RWPE2 (cell line): ENCODE data around the gene RAB21.

Experiments used
- ATAC-seq: fragments of 200-7000 bp; cut with Tn5 transposase; 3 replicates; pipeline ENCODE4 v1.9.1; 2021; ENCODE audit warnings: low read depth
- DNase-seq: peaks from one replicate; pipeline ENCODE4 v3.0.0-alpha.2; 2020; ENCODE audit warnings: low spot score
- H3K27ac ChIP-seq: fragments of 450-650 bp; 2 replicates; pipeline ENCODE4 v1.5.1; 2017; ENCODE audit warnings: mild to moderate bottlenecking; ENCODE audit not compliant: poor library complexity, severe bottlenecking
- H3K27me3 ChIP-seq: fragments of 250-450 bp; sonication (Bioruptor Pico); 2 replicates; pipeline ENCODE4 v1.5.1; 2021; ENCODE audit warnings: mild to moderate bottlenecking, moderate library complexity; ENCODE audit not compliant: insufficient read depth, poor library complexity, severe bottlenecking
- H3K36me3 ChIP-seq: fragments of 250-450 bp; sonication (Bioruptor Pico); 2 replicates; pipeline ENCODE4 v1.5.1; 2020; ENCODE audit warnings: low read depth, mild to moderate bottlenecking, moderate library complexity
- H3K4me1 ChIP-seq: fragments of 250-450 bp; sonication (Bioruptor Pico); 2 replicates; pipeline ENCODE4 v1.5.1; 2021; ENCODE audit warnings: mild to moderate bottlenecking, moderate library complexity; ENCODE audit not compliant: insufficient read depth, poor library complexity, severe bottlenecking
- H3K4me3 ChIP-seq: fragments of 250-450 bp; sonication (Bioruptor Pico); 2 replicates; pipeline ENCODE4 v1.5.1; 2021; ENCODE audit warnings: mild to moderate bottlenecking, moderate library complexity; ENCODE audit not compliant: severe bottlenecking
- H3K9me3 ChIP-seq: fragments of 250-450 bp; sonication (Bioruptor Pico); 2 replicates; pipeline ENCODE4 v1.5.1; 2021; ENCODE audit warnings: mild to moderate bottlenecking, moderate library complexity; ENCODE audit not compliant: severe bottlenecking
- TF ChIP-seq, protein P1 (sequence below): fragments of 450-650 bp; IDR thresholded peaks from one replicate; pipeline ENCODE4 v1.5.1; 2017; ENCODE audit warnings: mild to moderate bottlenecking, moderate library complexity; ENCODE audit not compliant: poor library complexity, severe bottlenecking

Gene RAB21

DNA sequence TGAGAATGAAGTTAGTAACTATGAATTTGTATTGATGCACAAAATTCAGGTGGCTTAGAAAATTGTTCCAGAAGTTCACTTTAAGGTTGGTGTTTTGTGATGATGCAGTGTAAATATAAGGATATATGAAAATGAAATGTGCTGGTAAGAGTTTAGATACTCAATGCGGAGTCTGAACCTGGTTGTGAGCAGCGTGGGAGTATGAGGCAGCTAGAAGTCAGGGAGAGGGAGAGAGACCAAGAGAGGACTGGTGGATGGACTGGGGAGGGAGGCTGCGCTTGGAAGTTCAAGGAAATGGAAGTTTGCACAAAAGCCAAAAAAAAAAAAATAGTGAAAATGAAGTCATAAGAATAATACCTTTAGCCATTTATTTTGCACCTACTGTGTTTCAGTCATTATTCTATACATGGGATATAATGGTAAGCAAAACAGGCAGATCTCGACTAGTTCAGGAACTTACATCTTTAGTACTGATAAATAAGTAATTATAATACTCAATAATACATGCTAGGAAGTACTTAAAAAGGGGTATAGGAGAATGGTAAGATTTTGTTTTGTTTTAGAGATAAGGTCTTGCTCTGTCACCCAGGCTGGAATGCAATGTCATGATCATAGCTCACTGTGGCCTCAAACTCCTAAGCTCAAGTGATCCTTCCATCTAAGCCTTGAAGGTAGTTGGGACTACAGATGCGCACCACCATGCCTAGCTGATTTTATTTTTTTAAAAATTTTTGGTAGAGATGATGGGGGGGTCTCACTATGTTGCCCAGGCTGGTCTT is 10.0 kb upstream of the RAB21 start:
- TF ChIP-seq, protein P1, sequence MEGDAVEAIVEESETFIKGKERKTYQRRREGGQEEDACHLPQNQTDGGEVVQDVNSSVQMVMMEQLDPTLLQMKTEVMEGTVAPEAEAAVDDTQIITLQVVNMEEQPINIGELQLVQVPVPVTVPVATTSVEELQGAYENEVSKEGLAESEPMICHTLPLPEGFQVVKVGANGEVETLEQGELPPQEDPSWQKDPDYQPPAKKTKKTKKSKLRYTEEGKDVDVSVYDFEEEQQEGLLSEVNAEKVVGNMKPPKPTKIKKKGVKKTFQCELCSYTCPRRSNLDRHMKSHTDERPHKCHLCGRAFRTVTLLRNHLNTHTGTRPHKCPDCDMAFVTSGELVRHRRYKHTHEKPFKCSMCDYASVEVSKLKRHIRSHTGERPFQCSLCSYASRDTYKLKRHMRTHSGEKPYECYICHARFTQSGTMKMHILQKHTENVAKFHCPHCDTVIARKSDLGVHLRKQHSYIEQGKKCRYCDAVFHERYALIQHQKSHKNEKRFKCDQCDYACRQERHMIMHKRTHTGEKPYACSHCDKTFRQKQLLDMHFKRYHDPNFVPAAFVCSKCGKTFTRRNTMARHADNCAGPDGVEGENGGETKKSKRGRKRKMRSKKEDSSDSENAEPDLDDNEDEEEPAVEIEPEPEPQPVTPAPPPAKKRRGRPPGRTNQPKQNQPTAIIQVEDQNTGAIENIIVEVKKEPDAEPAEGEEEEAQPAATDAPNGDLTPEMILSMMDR: no peak
- Histone ChIP-seq H3K4me3 (no peak overlapping the region), H3K36me3 (no peaks in the 10 kb centered on the region), H3K9me3 (no peaks in the 10 kb centered on the region), H3K27ac (no peak overlapping the region), H3K27me3 (no peaks in the 10 kb centered on the region), H3K4me1 (no peaks in the 10 kb centered on the region)
- no peak for ATAC-seq
- no peak for DNase-seq

DNA sequence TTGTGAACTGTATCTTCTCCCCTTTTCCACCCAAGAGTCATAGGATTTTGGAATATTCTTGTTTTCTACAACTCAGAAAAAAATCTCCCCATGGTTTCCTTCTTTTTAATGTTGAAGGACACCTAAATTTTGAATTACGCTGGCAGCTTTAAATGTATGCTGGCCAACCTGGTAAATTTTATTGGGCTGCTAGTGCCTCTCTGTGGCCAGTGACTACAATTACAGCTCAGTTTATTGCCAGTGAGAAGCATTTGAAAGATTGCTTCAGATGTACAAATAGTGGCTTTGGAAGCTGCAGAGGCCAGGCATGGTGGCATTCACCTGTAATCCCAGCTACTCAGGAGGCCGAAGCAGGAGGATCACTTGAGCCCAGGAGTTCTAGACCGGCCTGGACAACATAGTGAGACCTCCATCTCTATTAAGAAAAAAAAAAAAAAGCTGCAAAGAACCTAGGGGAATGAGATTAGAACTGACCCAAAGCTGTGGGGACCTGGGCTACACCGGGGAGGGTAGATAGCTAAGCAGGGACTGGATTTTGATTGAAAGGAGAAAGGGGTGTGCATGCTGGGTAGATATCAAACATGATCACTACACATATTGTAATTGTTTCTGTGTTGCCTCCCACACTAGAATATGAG is 7.6 kb upstream of the RAB21 start:
- DNase-seq: no peak

DNA sequence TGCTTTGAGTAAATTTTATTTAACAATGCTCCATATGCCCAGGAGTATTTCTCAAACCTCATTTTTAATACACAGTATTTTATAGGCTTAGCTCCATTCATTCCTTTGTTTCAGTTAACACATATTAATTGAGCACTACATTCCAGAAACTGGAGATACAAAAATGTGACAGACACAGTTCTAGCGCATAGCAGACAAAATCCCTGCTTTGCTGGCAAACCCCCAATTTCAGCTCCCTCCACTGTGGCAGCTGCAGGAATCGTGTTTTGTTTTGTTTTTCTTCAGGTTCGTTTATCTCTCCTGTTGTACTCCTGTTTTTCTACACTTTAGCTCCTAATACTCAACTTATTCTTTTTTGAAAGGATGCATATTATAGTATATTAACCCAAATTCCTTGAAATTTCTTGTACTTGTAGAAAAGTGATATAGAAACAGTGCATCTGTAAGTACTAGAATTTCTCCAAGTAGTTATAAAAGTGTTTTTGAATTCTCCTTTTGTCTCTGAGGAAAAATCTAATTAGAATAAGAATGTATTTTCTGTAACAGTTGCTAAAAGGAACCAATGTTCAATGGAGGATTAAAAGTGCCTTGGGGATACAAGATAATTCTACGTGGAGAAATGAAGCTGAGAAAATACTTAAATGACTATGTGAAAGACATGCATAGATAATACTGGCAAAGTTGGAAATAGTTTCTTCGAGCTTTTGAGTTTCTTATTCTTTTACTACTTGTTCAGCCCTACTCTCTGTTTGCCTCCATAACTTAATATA is 6.4 kb upstream of the RAB21 start:
- Histone ChIP-seq H3K4me3 (no peak overlapping the region), H3K36me3 (no peaks in the 10 kb centered on the region), H3K27me3 (no peaks in the 10 kb centered on the region), H3K9me3 (no peaks in the 10 kb centered on the region), H3K4me1 (no peaks in the 10 kb centered on the region), H3K27ac (no peak overlapping the region)
- DNase-seq (no peak), ATAC-seq (no peak)
- TF ChIP-seq, protein P1: no peak

More for the DNA sequence above, 7.6 kb upstream of the RAB21 start:
- TF ChIP-seq, protein P1: peak; percentile 90
- Histone ChIP-seq H3K4me1 (no peaks in the 10 kb centered on the region), H3K36me3 (no peaks in the 10 kb centered on the region), H3K9me3 (no peaks in the 10 kb centered on the region), H3K27ac (no peak overlapping the region), H3K4me3 (no peak overlapping the region), H3K27me3 (no peaks in the 10 kb centered on the region)
- peak; percentile 83 for ATAC-seq

DNA sequence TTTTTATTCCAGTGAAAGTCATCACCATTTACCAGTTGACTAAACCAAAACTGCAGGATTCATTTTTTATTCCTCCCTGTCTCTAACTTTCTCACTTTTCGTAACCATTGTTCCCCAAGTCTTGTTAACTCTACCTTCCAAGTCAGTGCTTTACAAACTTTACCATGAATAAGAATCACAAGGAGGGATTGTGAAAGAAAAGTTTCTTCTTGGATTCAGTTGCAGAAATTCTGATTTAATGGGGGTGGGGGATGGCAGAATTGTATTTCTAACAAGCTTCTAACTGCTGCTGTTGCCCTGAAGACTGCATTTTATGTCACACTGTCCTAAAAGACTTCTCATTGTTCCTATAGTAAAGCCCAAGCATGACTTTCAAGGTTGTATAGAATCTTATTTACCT is 5.0 kb upstream of the RAB21 start:
- Histone ChIP-seq H3K4me3 (no peak overlapping the region), H3K4me1 (no peaks in the 10 kb centered on the region), H3K9me3 (no peaks in the 10 kb centered on the region), H3K36me3 (no peaks in the 10 kb centered on the region), H3K27ac (no peak overlapping the region), H3K27me3 (no peaks in the 10 kb centered on the region)
- DNase-seq (no peak), ATAC-seq (no peak)
- TF ChIP-seq, protein P1: no peak
